Muscle of arm (tissue), 12 donors: ENCODE data around the gene PLA2G10. TPM values are rescaled to one million over a fixed set of nuclear protein-coding genes. Genes with fewer than 3 reads are reported as not detected.
"Not testable (repeated sequence)": the region's sequence is repeated elsewhere in the genome, so short reads cannot be mapped to it uniquely, and the experiment has no call there.

Experiments used
- DNase-seq: peaks from one replicate; pipeline ENCODE4 v3.0.0-alpha.2; 2013
- polyA plus RNA-seq, 12 donors: library from polyadenylated mRNA; unstranded; fragments of 120-200 nt; gene quantifications; one replicate each; pipeline ENCODE4 v1.2.1, GENCODE V29; 2013; ENCODE audit not compliant: insufficient read length in 12 of 12

PLA2G10 gene
- polyA plus RNA-seq, 12 donors: 0.35 to 0.81 (median 0.44) TPM; not detected in 4

GRCh38 chr16:14667347-14668266, 26.5 kb downstream of the PLA2G10 start:
- no peak for DNase-seq

DNA sequence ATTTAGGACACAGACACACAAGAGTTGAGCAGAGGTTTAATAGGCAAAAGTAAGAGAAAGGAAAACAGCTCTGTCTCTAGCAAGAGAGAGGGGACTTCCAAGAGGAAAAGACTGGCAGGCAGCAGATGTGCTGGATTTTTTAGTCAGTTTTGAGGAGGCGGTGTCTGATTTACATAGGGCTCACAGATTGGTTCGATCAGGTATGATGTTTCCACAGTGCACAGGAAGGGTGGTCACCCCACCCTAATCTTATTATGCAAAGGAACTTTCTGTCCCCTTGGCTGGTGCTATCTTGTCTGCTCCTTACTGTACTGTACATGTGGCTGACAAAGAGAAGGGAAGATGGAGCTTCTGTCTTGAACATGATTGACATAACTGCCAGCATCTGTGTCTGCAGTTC, 36.0 kb downstream of the PLA2G10 start:
- no peak for DNase-seq

GRCh38 chr16:14652726-14653125, 41.4 kb downstream of the PLA2G10 start:
- no peak for DNase-seq

GRCh38 chr16:14650629-14651028, 43.5 kb downstream of the PLA2G10 start:
- DNase-seq: no peak

GRCh38 chr16:14649816-14650215, 44.3 kb downstream of the PLA2G10 start:
- no peak for DNase-seq

DNA sequence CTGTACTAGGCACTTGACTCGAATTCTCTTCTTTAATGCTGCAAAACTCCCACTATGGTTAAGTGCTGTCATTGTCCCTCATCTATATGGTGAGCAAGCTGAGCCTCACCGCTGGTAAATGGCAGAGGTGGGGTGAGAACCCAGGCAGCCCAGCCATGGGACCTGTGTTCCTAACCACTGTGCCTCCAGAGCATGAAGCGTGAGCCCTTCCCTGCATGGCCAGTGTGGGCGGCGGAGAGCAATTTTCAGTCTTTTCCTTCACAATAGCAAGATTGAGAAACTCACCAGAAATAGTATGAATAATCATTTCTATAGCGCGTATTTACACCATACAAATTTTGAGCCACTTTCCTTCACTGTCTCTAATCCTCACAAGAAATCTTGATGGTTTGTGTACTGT, 52.2 kb downstream of the PLA2G10 start:
- DNase-seq: no peak

DNA sequence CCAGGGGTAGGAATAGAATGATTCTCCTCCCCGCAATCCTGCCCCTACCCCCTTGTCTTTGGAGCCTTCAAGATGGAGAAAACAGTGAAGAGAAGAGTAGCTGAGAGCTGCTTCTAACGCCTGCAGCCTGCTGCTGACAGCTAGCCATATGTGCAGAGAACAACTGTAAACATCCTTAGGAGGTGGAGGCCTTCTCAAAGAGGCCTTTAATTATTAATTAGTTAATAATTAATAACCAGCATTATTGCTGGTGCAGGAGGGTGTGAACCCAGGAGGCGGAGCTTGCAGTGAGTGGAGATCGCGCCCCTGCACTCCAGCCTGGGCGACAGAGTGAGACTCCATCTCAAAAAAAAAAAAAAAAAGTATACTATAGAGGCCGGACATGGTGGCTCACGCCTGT, 52.9 kb downstream of the PLA2G10 start:
- no peak for DNase-seq

GRCh38 chr16:14640538-14640937, 53.6 kb downstream of the PLA2G10 start:
- DNase-seq: no peak

DNA sequence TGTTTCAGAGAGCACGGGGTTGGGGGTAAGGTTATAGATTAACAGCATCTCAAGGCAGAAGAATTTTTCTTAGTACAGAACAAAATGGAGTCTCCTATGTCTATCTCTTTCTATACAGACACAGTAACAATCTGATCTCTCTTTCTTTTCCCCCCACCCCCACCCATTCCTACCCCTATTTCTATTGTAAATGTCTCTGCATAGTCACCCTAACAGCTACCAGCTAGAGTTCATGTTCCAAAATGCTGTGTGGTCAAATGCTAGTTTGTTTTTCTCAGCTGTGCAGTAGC, 57.2 kb downstream of the PLA2G10 start:
- DNase-seq: not testable (repeated sequence)

- not testable (repeated sequence) for DNase-seq
Observed at GRCh38 chr16:14636179-14636950, 57.7 kb downstream of the PLA2G10 start.

DNA sequence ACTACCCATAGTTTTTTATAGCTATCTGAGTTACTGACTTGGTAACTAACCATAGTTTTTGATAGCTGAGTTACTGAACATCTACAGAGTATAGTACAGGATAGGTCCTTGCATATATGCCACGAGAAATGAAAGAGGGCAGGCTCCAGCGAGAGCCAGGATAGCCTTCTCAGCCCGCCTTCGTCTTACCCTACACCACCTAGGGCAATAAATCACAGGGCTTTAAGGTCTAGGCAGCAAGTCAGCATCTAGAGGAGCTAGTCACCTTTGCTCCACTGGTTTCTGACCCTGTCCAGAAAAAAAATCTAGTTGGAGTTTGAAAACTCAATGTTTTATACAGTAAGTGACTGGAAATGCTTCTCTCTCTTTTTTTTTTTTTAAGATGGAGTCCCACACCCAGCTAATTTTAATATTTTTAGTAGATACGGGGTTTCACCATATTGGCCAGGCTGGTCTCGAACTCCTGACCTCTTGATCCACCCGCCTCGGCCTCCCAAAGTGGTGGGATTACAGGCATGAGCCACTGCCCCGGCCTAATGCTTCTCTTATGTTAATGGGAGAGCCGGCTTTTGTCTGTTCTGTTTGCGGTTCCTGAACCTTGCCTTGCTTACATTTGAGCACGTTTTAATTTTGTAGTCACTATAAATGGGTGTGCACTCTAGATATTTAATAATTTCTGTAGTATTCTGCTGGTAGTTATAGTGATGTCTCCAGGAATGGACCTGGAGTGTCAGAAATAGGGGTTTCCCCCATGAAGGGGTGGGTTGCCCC, 58.5 kb downstream of the PLA2G10 start:
- DNase-seq: no peak

GRCh38 chr16:14634389-14634725, 59.8 kb downstream of the PLA2G10 start:
- DNase-seq: no peak

DNA sequence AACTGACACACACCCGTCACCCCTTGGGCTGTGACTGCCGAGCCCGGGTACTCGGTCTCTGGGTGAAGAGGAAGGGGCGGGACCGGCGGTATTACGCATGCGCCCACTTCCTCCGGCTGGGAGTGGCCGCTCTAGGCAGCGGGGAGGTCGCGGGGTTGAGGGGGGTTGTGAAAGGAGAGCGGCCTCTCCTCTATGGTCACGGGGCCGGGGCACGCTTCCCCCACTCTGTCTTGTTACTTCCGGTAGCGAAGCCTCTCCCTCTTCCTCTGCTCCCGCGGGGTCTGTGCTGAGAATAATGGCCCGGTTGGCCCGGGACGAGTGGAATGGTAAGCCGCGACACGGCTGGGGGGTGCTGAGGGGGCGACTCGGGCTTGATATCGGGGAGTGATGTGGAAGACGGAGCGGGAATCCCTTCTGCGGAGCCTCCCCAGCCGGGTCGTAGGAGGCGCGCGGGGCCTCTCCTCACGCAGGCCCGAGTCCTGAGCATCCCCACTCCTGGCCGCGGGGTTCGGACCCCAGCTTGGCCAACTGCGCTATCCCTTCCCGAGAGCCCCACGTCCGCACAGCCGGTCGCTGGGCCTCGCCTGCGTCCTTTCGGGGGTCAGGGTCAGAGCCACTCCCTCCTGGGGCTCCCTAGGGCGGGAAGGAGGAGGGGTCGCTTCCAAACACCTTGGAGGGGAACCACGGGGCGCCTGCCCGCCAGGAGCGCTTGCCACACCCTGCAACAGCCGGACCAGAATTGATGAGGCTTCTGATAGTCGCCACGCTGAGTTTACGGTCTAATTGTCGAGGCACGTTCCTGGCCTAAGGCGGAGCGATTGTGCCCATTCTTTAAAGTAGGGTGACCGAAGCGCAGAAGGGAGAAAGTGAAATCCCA, 61.2 kb downstream of the PLA2G10 start, which contains the start of gene BFAR:
TSS of gene BFAR (plus strand) at position 259 of the 877 bp plus-strand sequence. CDS start 11,396 bp downstream, outside the sequence.
- peak; percentile 97 for DNase-seq

DNA sequence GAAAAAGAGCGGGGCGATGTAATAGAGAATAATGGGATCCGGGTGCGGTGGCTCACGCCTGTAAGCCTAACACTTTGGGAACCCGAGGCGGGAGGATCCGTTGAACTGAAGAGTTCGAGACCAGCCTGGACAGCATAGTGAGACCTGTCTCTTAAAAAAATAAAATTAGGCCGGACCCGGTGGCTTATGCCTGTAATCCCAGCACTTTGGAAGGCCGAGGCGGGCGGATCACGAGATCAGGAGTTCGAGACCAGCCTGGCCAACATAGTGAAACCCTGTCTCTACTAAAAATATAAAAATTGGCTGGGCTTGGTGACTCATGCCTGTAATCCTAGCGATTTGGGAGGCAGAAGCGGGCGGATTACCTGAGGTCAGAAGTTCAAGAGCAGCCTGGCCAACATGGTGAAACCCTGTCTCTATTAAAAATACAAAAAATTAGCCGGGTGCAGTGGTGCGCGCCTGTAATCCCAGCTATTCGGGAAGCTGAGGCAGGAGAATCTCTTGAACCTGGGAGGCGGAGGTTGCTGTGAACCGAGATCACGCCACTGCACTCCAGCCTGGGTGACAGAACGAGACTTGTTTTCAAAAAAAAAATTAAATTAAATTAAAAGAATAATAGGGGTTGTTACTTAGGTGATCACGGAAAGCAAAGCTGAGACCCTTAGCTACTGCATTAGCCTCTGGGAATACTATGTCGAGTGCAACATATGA, 63.3 kb downstream of the PLA2G10 start:
- DNase-seq: not testable (repeated sequence)

DNA sequence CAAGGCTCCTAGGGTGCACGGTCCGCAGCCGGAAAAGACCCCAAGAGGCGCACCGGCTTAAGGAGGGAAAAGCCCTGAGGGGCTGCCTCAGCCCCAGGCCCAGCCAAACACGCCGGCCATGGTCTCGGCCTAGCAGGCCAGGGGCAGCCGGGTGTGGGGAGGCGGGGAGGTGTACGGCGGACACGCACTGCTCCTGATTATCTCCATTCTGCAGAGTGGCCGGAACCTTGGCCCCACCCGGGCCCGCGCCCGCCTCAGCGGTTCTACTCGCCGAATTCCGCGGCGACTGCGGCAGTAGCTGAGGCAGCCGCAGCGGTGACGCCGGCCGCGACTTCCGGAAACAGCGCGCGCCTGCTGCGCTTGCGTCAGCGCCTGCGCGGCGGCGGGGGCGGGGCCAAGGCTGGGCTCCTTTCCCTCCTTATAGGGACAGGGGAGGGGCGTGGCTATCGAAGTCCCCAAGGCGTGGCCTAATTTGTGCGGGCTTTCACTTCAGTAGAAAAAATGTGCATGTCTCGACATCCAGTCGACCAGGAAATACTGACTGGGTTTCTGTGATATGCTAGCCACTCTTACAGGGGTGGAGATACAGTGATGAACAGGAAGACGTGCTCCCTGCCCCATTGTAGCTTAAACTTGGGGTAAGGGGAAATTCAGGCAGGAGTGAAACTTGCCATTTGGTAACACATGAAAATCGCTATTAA, 64.0 kb downstream of the PLA2G10 start, which contains the start of gene PARN:
TSS of gene PARN (minus strand) at position 342 of the 701 bp plus-strand sequence. CDS start at position 207, 135 bp downstream.
- DNase-seq: peak; percentile 96

DNA sequence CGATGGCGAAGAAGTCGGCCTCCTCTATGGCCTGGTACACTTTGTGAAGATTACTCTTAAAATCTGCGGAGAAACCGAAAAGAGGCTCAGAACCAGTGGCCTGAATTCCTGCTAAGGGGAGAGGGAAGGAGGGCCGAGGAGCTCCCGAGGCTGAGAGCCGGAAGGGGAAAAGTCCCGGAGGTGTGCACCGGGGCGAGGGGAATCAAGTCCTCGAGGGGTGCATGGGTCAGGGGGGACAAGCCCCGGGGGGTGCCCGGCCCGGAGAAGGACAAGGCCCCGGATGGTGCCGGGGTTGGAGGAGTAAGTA, 64.5 kb downstream of the PLA2G10 start:
- no peak for DNase-seq

- no peak for DNase-seq
Observed at GRCh38 chr16:14628806-14629611, 65.1 kb downstream of the PLA2G10 start.

DNA sequence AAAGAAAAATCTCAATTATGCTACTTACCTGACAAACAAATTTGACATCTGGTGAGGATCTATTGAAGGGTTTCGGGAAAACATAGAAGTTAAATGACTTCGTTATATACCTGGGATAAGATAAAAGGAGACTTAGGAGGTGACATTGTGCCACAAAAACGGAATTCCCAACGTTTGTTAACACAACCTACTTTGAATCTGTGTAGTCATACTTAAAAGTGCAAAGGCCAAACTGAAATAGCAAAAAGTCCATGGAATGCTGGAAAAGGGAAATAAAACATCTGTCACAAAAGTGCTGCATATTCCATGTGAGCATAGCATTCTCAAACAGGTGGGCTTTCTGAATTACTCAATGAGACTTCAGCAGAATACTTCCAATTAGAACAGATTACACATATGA, 67.0 kb downstream of the PLA2G10 start:
- no peak for DNase-seq
